Prostate gland (tissue), 2 donors: ENCODE data around the gene HIPK3.

Experiments
- POLR2A ChIP-seq: fragments of 450-650 bp; IDR thresholded peaks from one replicate; pipeline ENCODE4 v1.6.1; 2016; ENCODE audit warnings: antibody characterized with exemption, mild to moderate bottlenecking
- TF ChIP-seq, protein P1 (sequence below), 4 experiments: fragments of 200-600 bp in 2 of 4; fragments of 450-650 bp in 2 of 4; sonication (generic) in 2 of 4; IDR thresholded peaks; 1 replicate in 3 of 4; 2 replicates in 1 of 4; pipeline ENCODE4 v1.5.1; 2016 to 2019; ENCODE audit warnings: antibody characterized with exemption in 4 of 4, mild to moderate bottlenecking in 2 of 4, moderate library complexity in 2 of 4

DNA sequence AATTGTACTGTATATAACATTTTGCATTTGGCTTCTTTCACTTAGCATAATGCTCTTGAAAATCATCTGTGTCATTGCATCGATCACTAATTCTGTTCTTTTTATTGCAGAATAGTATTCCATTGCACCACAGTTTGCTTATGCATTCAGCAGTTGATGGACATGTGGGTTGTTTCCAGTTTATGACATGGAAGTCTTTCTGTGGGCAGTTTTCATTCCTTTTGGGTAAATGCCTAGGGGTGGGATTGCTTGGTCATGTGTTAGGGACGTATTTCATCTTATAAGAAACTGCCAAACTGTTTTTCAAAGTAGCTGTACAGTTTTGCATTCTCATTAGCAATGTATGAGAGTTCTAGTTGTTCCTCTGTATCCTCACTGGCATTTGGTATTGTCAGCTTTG lies 127.0 kb downstream of the HIPK3 start:
- TF ChIP-seq, protein P1, sequence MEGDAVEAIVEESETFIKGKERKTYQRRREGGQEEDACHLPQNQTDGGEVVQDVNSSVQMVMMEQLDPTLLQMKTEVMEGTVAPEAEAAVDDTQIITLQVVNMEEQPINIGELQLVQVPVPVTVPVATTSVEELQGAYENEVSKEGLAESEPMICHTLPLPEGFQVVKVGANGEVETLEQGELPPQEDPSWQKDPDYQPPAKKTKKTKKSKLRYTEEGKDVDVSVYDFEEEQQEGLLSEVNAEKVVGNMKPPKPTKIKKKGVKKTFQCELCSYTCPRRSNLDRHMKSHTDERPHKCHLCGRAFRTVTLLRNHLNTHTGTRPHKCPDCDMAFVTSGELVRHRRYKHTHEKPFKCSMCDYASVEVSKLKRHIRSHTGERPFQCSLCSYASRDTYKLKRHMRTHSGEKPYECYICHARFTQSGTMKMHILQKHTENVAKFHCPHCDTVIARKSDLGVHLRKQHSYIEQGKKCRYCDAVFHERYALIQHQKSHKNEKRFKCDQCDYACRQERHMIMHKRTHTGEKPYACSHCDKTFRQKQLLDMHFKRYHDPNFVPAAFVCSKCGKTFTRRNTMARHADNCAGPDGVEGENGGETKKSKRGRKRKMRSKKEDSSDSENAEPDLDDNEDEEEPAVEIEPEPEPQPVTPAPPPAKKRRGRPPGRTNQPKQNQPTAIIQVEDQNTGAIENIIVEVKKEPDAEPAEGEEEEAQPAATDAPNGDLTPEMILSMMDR (IDR thresholded peaks at IDR 0.05) = no peak
- no peak for TF ChIP-seq POLR2A
